ENCODE data around the gene HIPK1. TPM values are rescaled to one million over a fixed set of nuclear protein-coding genes. Genes with fewer than 3 reads are reported as not detected.

HIPK1 gene
- total RNA-seq, 1 experiment from 2014 or later, result 48.2 TPM

DNA sequence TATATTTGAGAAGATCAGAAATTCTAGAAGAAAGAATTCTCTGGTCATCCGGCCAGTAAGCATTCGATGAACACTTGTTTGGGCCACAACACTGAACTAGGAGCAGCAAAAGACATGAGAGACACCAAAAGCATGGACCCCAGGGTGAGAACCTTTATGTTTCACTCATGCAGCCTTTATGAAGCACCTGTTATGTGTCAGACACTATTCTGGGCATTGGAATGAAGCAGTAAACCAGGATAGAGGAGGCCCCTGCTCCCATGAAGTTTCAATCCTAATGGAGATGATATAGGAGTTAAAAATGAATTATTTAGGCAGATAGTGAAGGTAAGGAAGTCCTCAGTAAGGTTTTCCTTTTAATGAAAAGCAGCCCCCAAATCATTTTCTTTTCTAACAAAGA lies 93.8 kb downstream of the HIPK1 start:
- no peak for TF ChIP-seq CTCF (IDR thresholded peaks at IDR 0.05; ENCODE audit: insufficient read depth in 1 of 2, low read depth in 1 of 2, low read length in 1 of 2, severe bottlenecking in 1 of 2, unreplicated experiment in 1 of 2)
- H3K9me3 ChIP-seq, result no peaks in the 10 kb centered on the region; the same call in 1 of the 2 replicates
- H3K27me3 ChIP-seq (replicated peaks; ENCODE audit: control insufficient read depth, insufficient read depth, low read length), result no peaks in the 10 kb centered on the region
- H3K36me3 Mint-ChIP-seq (ENCODE audit: insufficient read depth, unreplicated experiment), result no peaks in the 10 kb centered on the region
- ChIA-PET POLR2A (no interaction called here), CTCF (no interaction called here)
- no peak overlapping the region for H3K27ac Mint-ChIP-seq (ENCODE audit: unreplicated experiment)
- H3K36me3 ChIP-seq (ENCODE audit: control insufficient read depth, insufficient read depth, low read length), result no peaks in the 10 kb centered on the region
- BruUV-seq (replicated peaks), result no TSS peak
- no peaks in the 10 kb centered on the region for H3K9me3 Mint-ChIP-seq (ENCODE audit: unreplicated experiment)
- no peak overlapping the region for H3K4me3 ChIP-seq (ENCODE audit: low read depth, low read length)
- no peaks in the 10 kb centered on the region for H3K27me3 Mint-ChIP-seq (ENCODE audit: insufficient read depth, unreplicated experiment)
- H3K4me1 ChIP-seq, result peaks cover 14% of the 10 kb centered on the region
- no peaks in the 10 kb centered on the region for H3K4me1 Mint-ChIP-seq (ENCODE audit: low read depth, unreplicated experiment)
- intact Hi-C loops (cut with micrococcal nuclease; ENCODE audit: unreplicated experiment), result no loop called here
- no peak for DNase-seq
- H3K4me3 Mint-ChIP-seq (ENCODE audit: unreplicated experiment), result no peak overlapping the region

- no peak for TF ChIP-seq CTCF (IDR thresholded peaks at IDR 0.05; ENCODE audit: insufficient read depth in 1 of 2, low read depth in 1 of 2, low read length in 1 of 2, severe bottlenecking in 1 of 2, unreplicated experiment in 1 of 2)
- Histone ChIP-seq H3K36me3 (ENCODE audit: control insufficient read depth, insufficient read depth, low read length) (no peaks in the 10 kb centered on the region), H3K4me3 (ENCODE audit: low read depth, low read length) (no peak overlapping the region), H3K9me3 (no peaks in the 10 kb centered on the region; the same call in 1 of the 2 replicates), H3K27me3 (replicated peaks; ENCODE audit: control insufficient read depth, insufficient read depth, low read length) (no peaks in the 10 kb centered on the region), H3K4me1 (peaks cover 14% of the 10 kb centered on the region)
- Mint-ChIP-seq H3K36me3 (ENCODE audit: insufficient read depth, unreplicated experiment) (no peaks in the 10 kb centered on the region), H3K27me3 (ENCODE audit: insufficient read depth, unreplicated experiment) (no peaks in the 10 kb centered on the region), H3K4me1 (ENCODE audit: low read depth, unreplicated experiment) (no peaks in the 10 kb centered on the region), H3K4me3 (ENCODE audit: unreplicated experiment) (no peak overlapping the region), H3K27ac (ENCODE audit: unreplicated experiment) (no peak overlapping the region), H3K9me3 (ENCODE audit: unreplicated experiment) (no peaks in the 10 kb centered on the region)
- DNase-seq, result no peak
- POLR2A ChIA-PET, result no interaction called here
- no TSS peak for BruUV-seq (replicated peaks)
- intact Hi-C loops (cut with micrococcal nuclease; ENCODE audit: unreplicated experiment), result no loop called here
- CTCF ChIA-PET, result no interaction called here
Measured at GRCh38 chr1:114023377-114023776, 94.3 kb downstream of the HIPK1 start.

GRCh38 chr1:114024049-114024448 lies 94.9 kb downstream of the HIPK1 start:
- Histone ChIP-seq H3K27me3 (replicated peaks; ENCODE audit: control insufficient read depth, insufficient read depth, low read length) (no peaks in the 10 kb centered on the region), H3K36me3 (ENCODE audit: control insufficient read depth, insufficient read depth, low read length) (no peaks in the 10 kb centered on the region), H3K9me3 (no peaks in the 10 kb centered on the region; the same call in 1 of the 2 replicates), H3K4me3 (ENCODE audit: low read depth, low read length) (no peak overlapping the region), H3K4me1 (peaks cover 14% of the 10 kb centered on the region)
- BruUV-seq (replicated peaks), result no TSS peak
- Mint-ChIP-seq H3K9me3 (ENCODE audit: unreplicated experiment) (no peaks in the 10 kb centered on the region), H3K36me3 (ENCODE audit: insufficient read depth, unreplicated experiment) (no peaks in the 10 kb centered on the region), H3K4me3 (ENCODE audit: unreplicated experiment) (no peak overlapping the region), H3K27me3 (ENCODE audit: insufficient read depth, unreplicated experiment) (no peaks in the 10 kb centered on the region), H3K4me1 (ENCODE audit: low read depth, unreplicated experiment) (no peaks in the 10 kb centered on the region), H3K27ac (ENCODE audit: unreplicated experiment) (no peak overlapping the region)
- no peak for TF ChIP-seq CTCF (IDR thresholded peaks at IDR 0.05; ENCODE audit: insufficient read depth in 1 of 2, low read depth in 1 of 2, low read length in 1 of 2, severe bottlenecking in 1 of 2, unreplicated experiment in 1 of 2)
- no peak for DNase-seq
- ChIA-PET POLR2A (no interaction called here), CTCF (no interaction called here)
- intact Hi-C loops (cut with micrococcal nuclease; ENCODE audit: unreplicated experiment), result no loop called here

Data from Caco-2 (cell line).